Calu3 (cell line): ENCODE results near the gene MACROD2. TPM values are rescaled to one million over a fixed set of nuclear protein-coding genes. Genes with fewer than 3 reads are reported as not detected.
"Not testable (repeated sequence)": the region's sequence is repeated elsewhere in the genome, so short reads cannot be mapped to it uniquely, and the experiment has no call there.

Source experiments
- BruUV-seq: library from RNA; stranded (reverse); fragments of 400-500 nt; replicated peaks from 2 replicates; lab custom pipeline; 2021; lab: Mats Ljungman, UMichigan
- CTCF ChIA-PET: fragments of 300-600 bp; sonication (Branson Sonifier 250); formaldehyde crosslinking; loops from one replicate; lab custom pipeline; 2022; ENCODE audit warnings: antibody characterized with exemption; lab: Charles Lee
- DNase-seq: peaks from one replicate; pipeline ENCODE4 v3.0.0; 2022
- H3K27ac Mint-ChIP-seq: one replicate; pipeline ENCODE4 v1.8.0; 2022; ENCODE audit warnings: mixed read lengths; ENCODE audit not compliant: unreplicated experiment
- H3K27me3 Mint-ChIP-seq: one replicate; pipeline ENCODE4 v1.8.0; 2022; ENCODE audit warnings: mixed read lengths; ENCODE audit not compliant: unreplicated experiment
- H3K36me3 Mint-ChIP-seq: one replicate; pipeline ENCODE4 v1.8.0; 2022; ENCODE audit warnings: mild to moderate bottlenecking, moderate library complexity, mixed read lengths; ENCODE audit not compliant: insufficient read depth, unreplicated experiment
- H3K4me1 Mint-ChIP-seq: one replicate; pipeline ENCODE4 v1.8.0; 2022; ENCODE audit warnings: mild to moderate bottlenecking, low read depth, mixed read lengths; ENCODE audit not compliant: unreplicated experiment
- H3K4me3 Mint-ChIP-seq: one replicate; pipeline ENCODE4 v1.8.0; 2022; ENCODE audit warnings: mild to moderate bottlenecking, low read depth, moderate library complexity, mixed read lengths; ENCODE audit not compliant: unreplicated experiment
- H3K9me3 Mint-ChIP-seq: one replicate; pipeline ENCODE4 v1.8.0; 2022; ENCODE audit warnings: low read depth, mixed read lengths; ENCODE audit not compliant: unreplicated experiment
- intact Hi-C: fragments of 100-400 bp; cut with micrococcal nuclease; formaldehyde crosslinking; loops from one replicate; pipeline ENCODE4 v1.10.0; 2022; ENCODE audit not compliant: unreplicated experiment
- total RNA-seq: library from RNA; stranded (reverse); gene quantifications from 2 replicates; pipeline ENCODE4 v1.2.3, GENCODE V29; 2022
- TF ChIP-seq, protein P1 (sequence below): fragments of 200-600 bp; IDR thresholded peaks from one replicate; pipeline ENCODE4 v1.8.0; 2022; ENCODE audit warnings: antibody characterized with exemption; ENCODE audit not compliant: unreplicated experiment

MACROD2 gene
- total RNA-seq, 1 experiment from 2014 or later: 29.4 TPM

DNA sequence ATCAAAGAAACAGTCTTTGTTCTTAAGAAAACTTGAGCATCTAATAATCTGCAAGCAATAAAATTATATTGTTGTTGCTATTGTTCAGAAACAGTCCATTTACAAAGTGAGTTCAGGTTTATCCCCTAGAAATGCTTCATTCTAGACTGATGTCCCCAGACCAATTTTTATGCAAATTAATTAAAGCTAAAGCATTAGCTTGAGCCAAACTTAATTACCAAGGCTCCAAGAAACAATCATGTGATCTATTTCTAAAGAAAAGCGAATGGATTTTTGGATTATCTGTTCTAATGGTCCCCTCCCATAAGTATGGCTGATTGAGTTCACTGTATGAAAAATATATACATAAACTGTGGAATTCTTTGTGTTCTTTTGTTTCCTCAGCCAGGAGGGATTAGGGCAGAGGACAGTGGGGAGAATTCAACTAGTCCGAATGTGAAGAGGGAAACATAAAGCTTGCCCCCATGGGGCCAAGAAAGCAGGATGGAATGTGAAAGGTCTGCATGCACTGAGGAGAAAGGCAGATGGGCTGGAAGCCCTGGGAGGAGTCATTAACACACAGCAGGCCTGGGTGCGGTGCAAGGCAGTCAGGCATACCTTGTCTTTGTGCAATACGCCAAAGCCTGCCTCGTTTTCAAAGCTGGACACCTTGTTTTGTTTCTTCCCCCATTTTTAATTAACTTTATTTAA lies 1980.9 kb downstream of the MACROD2 start:
- H3K36me3 Mint-ChIP-seq: peaks cover 15% of the 10 kb centered on the region
- intact Hi-C loops: no loop called here

GRCh38 chr20:15977026-15977425 lies 1981.7 kb downstream of the MACROD2 start:
- peak overlapping the region; percentile 96 for H3K27ac Mint-ChIP-seq
- H3K4me3 Mint-ChIP-seq: peak overlapping the region; percentile 47
- peaks cover 12% of the 10 kb centered on the region for H3K36me3 Mint-ChIP-seq
- BruUV-seq: no TSS peak
- H3K4me1 Mint-ChIP-seq: peaks cover 16% of the 10 kb centered on the region
- CTCF ChIA-PET: no interaction called here
- no peaks in the 10 kb centered on the region for H3K27me3 Mint-ChIP-seq
- TF ChIP-seq, protein P1, sequence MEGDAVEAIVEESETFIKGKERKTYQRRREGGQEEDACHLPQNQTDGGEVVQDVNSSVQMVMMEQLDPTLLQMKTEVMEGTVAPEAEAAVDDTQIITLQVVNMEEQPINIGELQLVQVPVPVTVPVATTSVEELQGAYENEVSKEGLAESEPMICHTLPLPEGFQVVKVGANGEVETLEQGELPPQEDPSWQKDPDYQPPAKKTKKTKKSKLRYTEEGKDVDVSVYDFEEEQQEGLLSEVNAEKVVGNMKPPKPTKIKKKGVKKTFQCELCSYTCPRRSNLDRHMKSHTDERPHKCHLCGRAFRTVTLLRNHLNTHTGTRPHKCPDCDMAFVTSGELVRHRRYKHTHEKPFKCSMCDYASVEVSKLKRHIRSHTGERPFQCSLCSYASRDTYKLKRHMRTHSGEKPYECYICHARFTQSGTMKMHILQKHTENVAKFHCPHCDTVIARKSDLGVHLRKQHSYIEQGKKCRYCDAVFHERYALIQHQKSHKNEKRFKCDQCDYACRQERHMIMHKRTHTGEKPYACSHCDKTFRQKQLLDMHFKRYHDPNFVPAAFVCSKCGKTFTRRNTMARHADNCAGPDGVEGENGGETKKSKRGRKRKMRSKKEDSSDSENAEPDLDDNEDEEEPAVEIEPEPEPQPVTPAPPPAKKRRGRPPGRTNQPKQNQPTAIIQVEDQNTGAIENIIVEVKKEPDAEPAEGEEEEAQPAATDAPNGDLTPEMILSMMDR: no peak
- intact Hi-C loops: no loop called here
- peaks cover 1% of the 10 kb centered on the region for H3K9me3 Mint-ChIP-seq
- DNase-seq: no peak

More for the DNA sequence above, 1980.9 kb downstream of the MACROD2 start:
- H3K27me3 Mint-ChIP-seq: no peaks in the 10 kb centered on the region
- TF ChIP-seq, protein P1: no peak
- H3K27ac Mint-ChIP-seq: no peak overlapping the region
- BruUV-seq: no TSS peak
- H3K9me3 Mint-ChIP-seq: peaks cover 3% of the 10 kb centered on the region
- peak overlapping the region; percentile 47 for H3K4me3 Mint-ChIP-seq
- no peak for DNase-seq
- CTCF ChIA-PET: no interaction called here
- peaks cover 16% of the 10 kb centered on the region for H3K4me1 Mint-ChIP-seq

DNA sequence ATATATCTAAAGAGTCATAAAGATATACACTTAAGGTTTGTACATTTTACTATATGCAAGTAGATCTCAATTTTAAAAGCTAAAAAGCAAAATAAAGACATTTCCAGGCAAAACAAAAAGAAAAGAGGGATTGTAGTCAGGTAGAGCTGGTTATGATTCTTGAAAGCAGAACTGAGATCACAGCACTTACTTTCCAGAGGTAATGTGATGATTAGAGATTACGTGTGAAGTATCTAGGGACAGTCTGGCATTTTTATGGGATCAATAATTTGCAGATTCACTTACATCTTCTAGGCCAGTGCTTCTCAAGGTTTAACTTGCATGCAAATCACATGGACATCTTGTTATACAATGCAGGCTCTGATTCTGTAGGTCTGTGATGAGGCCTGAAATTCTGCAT lies 1982.4 kb downstream of the MACROD2 start:
- Mint-ChIP-seq H3K9me3 (no peaks in the 10 kb centered on the region), H3K27ac (peak overlapping the region; percentile 96), H3K36me3 (peaks cover 10% of the 10 kb centered on the region), H3K4me3 (peak overlapping the region; percentile 56), H3K4me1 (peaks cover 16% of the 10 kb centered on the region), H3K27me3 (no peaks in the 10 kb centered on the region)
- DNase-seq: no peak
- TF ChIP-seq, protein P1: no peak
- CTCF ChIA-PET: no interaction called here
- intact Hi-C loops: no loop called here
- BruUV-seq: no TSS peak

- intact Hi-C loops: loop anchor here (10.0 kb wide), 1 partner anchor 1651 kb away; the partner anchor contains the start of gene FLRT3
- DNase-seq, H3K9me3 Mint-ChIP-seq, H3K4me1 Mint-ChIP-seq, CTCF ChIA-PET, BruUV-seq, H3K27me3 Mint-ChIP-seq: not testable (repeated sequence)
- Mint-ChIP-seq H3K36me3 (peaks cover 39% of the 10 kb centered on the region), H3K27ac (peak overlapping the region; percentile 95), H3K4me3 (peak overlapping the region; percentile 72)
Observed at GRCh38 chr20:15985494-15986368, 1990.4 kb downstream of the MACROD2 start.
